Calu3 (cell line): ENCODE data around the gene GLCE. TPM values are rescaled to one million over a fixed set of nuclear protein-coding genes. Genes with fewer than 3 reads are reported as not detected.
"Not testable (repeated sequence)": the region's sequence is repeated elsewhere in the genome, so short reads cannot be mapped to it uniquely, and the experiment has no call there.

ENCODE experiments used
- BruUV-seq: library from RNA; stranded (reverse); fragments of 400-500 nt; replicated peaks from 2 replicates; lab custom pipeline; 2021; lab: Mats Ljungman, UMichigan
- CTCF ChIA-PET: fragments of 300-600 bp; sonication (Branson Sonifier 250); formaldehyde crosslinking; loops from one replicate; lab custom pipeline; 2022; ENCODE audit warnings: antibody characterized with exemption; lab: Charles Lee
- DNase-seq: peaks from one replicate; pipeline ENCODE4 v3.0.0; 2022
- H3K27ac Mint-ChIP-seq: one replicate; pipeline ENCODE4 v1.8.0; 2022; ENCODE audit warnings: mixed read lengths; ENCODE audit not compliant: unreplicated experiment
- H3K27me3 Mint-ChIP-seq: one replicate; pipeline ENCODE4 v1.8.0; 2022; ENCODE audit warnings: mixed read lengths; ENCODE audit not compliant: unreplicated experiment
- H3K36me3 Mint-ChIP-seq: one replicate; pipeline ENCODE4 v1.8.0; 2022; ENCODE audit warnings: mild to moderate bottlenecking, moderate library complexity, mixed read lengths; ENCODE audit not compliant: insufficient read depth, unreplicated experiment
- H3K4me1 Mint-ChIP-seq: one replicate; pipeline ENCODE4 v1.8.0; 2022; ENCODE audit warnings: mild to moderate bottlenecking, low read depth, mixed read lengths; ENCODE audit not compliant: unreplicated experiment
- H3K4me3 Mint-ChIP-seq: one replicate; pipeline ENCODE4 v1.8.0; 2022; ENCODE audit warnings: mild to moderate bottlenecking, low read depth, moderate library complexity, mixed read lengths; ENCODE audit not compliant: unreplicated experiment
- H3K9me3 Mint-ChIP-seq: one replicate; pipeline ENCODE4 v1.8.0; 2022; ENCODE audit warnings: low read depth, mixed read lengths; ENCODE audit not compliant: unreplicated experiment
- intact Hi-C: fragments of 100-400 bp; cut with micrococcal nuclease; formaldehyde crosslinking; loops from one replicate; pipeline ENCODE4 v1.10.0; 2022; ENCODE audit not compliant: unreplicated experiment
- total RNA-seq: library from RNA; stranded (reverse); gene quantifications from 2 replicates; pipeline ENCODE4 v1.2.3, GENCODE V29; 2022
- TF ChIP-seq, protein P1 (sequence below): fragments of 200-600 bp; IDR thresholded peaks from one replicate; pipeline ENCODE4 v1.8.0; 2022; ENCODE audit warnings: antibody characterized with exemption; ENCODE audit not compliant: unreplicated experiment

The GLCE gene
- total RNA-seq, 1 experiment from 2014 or later, result 22.4 TPM

DNA sequence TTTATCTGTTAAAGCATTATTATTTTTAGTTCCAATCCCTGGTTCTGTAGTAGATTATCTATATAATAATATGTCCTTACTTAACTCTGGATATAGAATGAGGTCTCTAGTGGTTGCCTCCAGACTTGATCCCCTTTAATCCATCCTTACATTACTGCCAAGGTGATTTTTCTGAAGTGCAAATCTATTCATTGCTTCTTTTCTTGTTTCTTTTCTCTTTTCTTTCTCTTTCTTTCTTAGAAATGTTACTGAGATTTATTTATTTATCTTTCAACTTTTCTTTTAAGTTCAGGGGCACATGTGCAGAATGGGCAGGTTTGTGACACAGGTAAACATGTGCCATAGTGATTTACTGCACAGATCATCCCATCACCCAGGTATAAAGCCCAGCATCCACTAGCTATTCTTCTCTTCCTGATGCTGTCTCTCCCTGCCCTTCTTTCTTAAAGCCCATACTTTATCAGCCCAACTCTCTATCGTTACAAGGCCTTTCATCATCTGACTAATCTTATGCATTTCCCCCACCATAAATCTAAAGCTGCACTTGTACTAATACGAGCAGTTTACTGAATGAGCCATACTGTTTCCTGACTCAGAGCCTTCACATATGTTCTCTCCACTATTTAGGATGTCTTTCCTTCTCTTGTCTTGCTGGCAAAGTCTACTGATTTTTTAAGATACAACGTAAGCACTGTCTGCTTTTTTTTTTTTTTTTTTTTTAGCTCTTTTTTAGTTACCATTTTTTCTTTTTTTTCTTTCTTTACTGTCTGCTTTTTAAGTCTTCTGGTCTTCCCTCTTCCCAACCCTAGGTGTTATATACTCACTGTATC lies 4.6 kb downstream of the GLCE start:
- intact Hi-C loops, result loop anchor here (5.0 to 10.0 kb wide), 2 partner anchors 108 to 230 kb away; no protein-coding TSS in a partner anchor
- no peak overlapping the region for H3K4me3 Mint-ChIP-seq
- CTCF ChIA-PET, result interaction anchor here (0.6 to 0.7 kb wide), 3 partner anchors 13 to 222 kb away, joined by 4 read pairs; no protein-coding TSS in a partner anchor

DNA sequence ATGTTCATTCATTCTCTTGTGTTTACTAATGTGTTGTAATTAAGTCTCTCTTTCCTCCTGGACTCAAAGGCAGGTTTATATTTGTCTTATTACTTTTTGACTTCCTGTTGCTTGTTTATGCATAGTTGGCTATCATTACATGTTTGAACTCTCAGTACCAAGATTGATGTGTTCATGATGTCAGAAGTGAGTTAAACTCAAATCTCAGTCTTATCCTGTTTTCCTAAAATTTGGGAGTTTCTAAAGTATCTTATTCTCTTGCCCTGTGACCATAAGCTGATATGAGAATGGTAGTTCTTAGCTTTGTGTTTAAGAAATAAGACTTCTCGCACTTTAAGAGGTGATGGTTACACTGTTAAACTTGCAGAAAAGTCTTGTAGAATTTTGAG lies 5.2 kb downstream of the GLCE start:
- Mint-ChIP-seq H3K4me1 (peaks cover 13% of the 10 kb centered on the region), H3K27ac (no peak overlapping the region), H3K36me3 (peaks cover 13% of the 10 kb centered on the region), H3K9me3 (no peaks in the 10 kb centered on the region), H3K4me3 (no peak overlapping the region), H3K27me3 (no peaks in the 10 kb centered on the region)
- no TSS peak for BruUV-seq
- intact Hi-C loops, result loop anchor here (10.0 kb wide), 1 partner anchor 229 kb away; no protein-coding TSS in a partner anchor
- DNase-seq, result no peak
- TF ChIP-seq, protein P1, sequence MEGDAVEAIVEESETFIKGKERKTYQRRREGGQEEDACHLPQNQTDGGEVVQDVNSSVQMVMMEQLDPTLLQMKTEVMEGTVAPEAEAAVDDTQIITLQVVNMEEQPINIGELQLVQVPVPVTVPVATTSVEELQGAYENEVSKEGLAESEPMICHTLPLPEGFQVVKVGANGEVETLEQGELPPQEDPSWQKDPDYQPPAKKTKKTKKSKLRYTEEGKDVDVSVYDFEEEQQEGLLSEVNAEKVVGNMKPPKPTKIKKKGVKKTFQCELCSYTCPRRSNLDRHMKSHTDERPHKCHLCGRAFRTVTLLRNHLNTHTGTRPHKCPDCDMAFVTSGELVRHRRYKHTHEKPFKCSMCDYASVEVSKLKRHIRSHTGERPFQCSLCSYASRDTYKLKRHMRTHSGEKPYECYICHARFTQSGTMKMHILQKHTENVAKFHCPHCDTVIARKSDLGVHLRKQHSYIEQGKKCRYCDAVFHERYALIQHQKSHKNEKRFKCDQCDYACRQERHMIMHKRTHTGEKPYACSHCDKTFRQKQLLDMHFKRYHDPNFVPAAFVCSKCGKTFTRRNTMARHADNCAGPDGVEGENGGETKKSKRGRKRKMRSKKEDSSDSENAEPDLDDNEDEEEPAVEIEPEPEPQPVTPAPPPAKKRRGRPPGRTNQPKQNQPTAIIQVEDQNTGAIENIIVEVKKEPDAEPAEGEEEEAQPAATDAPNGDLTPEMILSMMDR, result no peak
- CTCF ChIA-PET, result interaction anchor here (0.6 to 0.7 kb wide), 3 partner anchors 14 to 222 kb away, joined by 4 read pairs; no protein-coding TSS in a partner anchor

More for the DNA sequence above, 4.6 kb downstream of the GLCE start:
- BruUV-seq, result no TSS peak
- Mint-ChIP-seq H3K27ac (no peak overlapping the region), H3K4me1 (peaks cover 14% of the 10 kb centered on the region), H3K9me3 (no peaks in the 10 kb centered on the region), H3K27me3 (no peaks in the 10 kb centered on the region), H3K36me3 (peaks cover 19% of the 10 kb centered on the region)
- DNase-seq, result no peak
- TF ChIP-seq, protein P1, result no peak

DNA sequence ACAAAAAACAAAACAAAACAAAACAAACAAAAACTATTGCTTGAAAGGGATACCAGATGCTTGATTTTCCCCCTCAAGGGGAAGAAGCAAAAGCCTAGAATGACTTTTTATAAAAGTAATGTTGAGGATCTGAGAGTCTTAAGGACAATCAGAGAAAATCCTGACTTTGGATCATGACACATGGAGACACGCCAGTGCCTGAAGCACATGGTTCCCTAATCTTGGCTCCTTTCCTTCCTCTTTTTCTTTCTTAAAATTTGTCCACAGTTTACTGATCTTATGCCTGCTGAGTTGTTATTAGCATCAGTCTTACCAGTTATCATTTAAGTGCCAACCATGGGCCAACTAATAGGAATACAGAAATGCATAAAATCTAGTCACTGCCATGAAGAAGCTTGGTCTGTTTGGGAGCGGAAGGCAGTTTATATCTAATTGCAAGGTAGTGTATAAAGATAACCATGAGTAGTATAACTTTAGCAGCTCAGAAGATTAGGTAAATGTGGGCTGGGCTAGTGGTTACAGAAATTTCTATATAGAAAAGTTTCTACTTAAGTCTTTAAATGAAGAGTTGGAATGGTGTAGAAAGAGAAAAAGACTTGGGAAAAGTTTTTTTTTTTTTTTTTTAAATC lies 6.9 kb downstream of the GLCE start:
- H3K27ac Mint-ChIP-seq, result no peak overlapping the region
- intact Hi-C loops, result loop anchor here (10.0 kb wide), 1 partner anchor 227 kb away; no protein-coding TSS in a partner anchor
- DNase-seq, result no peak
- no peak overlapping the region for H3K4me3 Mint-ChIP-seq
- no peaks in the 10 kb centered on the region for H3K9me3 Mint-ChIP-seq
- CTCF ChIA-PET, result interaction anchor here (0.6 kb wide), 1 partner anchor 458 kb away, joined by 5 read pairs; no protein-coding TSS in a partner anchor
- no peaks in the 10 kb centered on the region for H3K36me3 Mint-ChIP-seq
- H3K27me3 Mint-ChIP-seq, result no peaks in the 10 kb centered on the region
- TF ChIP-seq, protein P1, result no peak
- H3K4me1 Mint-ChIP-seq, result peaks cover 13% of the 10 kb centered on the region
- BruUV-seq, result no TSS peak

DNA sequence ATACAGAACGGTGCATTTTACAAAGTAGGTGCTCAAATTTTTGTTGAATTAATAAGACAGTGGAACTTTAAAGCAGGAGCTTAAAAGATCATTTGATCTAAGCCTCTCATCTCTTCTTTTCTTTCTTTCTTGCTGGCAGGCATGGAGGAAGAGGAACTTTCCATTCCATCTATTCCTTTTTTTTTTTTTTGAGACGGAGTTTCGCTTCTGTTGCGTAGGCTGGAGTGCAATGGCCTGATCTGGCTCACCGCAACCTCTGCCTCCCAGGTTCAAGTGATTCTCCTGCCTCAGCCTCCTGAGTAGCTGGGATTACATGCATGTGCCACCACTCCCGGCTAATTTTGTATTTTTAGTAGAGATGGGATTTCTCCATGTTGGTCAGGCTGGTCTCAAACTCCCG lies 7.9 kb downstream of the GLCE start:
- CTCF ChIA-PET, result interaction anchor here (0.6 kb wide), 1 partner anchor 89 kb away, joined by 6 read pairs; no protein-coding TSS in a partner anchor
- BruUV-seq, result not testable (repeated sequence)
- intact Hi-C loops, result loop anchor here (10.0 kb wide), 1 partner anchor 226 kb away; no protein-coding TSS in a partner anchor

DNA sequence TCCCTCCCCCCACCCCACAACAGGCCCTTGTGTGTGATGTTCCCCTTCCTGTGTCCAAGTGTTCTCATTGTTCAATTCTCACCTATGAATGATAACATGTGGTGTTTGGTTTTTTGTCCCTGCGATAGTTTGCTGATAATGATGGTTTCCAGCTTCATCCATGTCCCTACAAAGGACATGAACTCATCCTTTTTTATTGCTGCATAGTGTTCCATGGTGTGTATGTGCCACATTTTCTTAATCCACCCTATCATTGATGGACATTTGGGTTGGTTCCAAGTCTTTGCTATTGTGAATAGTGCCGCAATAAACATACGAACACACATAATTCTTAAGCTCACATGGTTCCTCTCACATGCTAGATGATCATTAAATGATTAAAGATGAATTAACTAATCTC lies 9.1 kb downstream of the GLCE start:
- H3K4me3 Mint-ChIP-seq, H3K27me3 Mint-ChIP-seq, H3K27ac Mint-ChIP-seq, BruUV-seq, H3K36me3 Mint-ChIP-seq, CTCF ChIA-PET, DNase-seq, H3K9me3 Mint-ChIP-seq: not testable (repeated sequence)
- H3K4me1 Mint-ChIP-seq, result peaks cover 22% of the 10 kb centered on the region
- intact Hi-C loops, result loop anchor here (10.0 kb wide), 1 partner anchor 225 kb away; no protein-coding TSS in a partner anchor

More for the DNA sequence above, 7.9 kb downstream of the GLCE start:
- not testable (repeated sequence) for H3K4me3 Mint-ChIP-seq, H3K9me3 Mint-ChIP-seq, H3K27ac Mint-ChIP-seq, H3K36me3 Mint-ChIP-seq, H3K27me3 Mint-ChIP-seq, DNase-seq
- peaks cover 20% of the 10 kb centered on the region for H3K4me1 Mint-ChIP-seq
